ENCODE data around the gene KRTAP10-9. TPM values are rescaled to one million over a fixed set of nuclear protein-coding genes. Genes with fewer than 3 reads are reported as not detected.

The KRTAP10-9 gene
- total RNA-seq, 4 donors from 2014 or later, result not detected

DNA sequence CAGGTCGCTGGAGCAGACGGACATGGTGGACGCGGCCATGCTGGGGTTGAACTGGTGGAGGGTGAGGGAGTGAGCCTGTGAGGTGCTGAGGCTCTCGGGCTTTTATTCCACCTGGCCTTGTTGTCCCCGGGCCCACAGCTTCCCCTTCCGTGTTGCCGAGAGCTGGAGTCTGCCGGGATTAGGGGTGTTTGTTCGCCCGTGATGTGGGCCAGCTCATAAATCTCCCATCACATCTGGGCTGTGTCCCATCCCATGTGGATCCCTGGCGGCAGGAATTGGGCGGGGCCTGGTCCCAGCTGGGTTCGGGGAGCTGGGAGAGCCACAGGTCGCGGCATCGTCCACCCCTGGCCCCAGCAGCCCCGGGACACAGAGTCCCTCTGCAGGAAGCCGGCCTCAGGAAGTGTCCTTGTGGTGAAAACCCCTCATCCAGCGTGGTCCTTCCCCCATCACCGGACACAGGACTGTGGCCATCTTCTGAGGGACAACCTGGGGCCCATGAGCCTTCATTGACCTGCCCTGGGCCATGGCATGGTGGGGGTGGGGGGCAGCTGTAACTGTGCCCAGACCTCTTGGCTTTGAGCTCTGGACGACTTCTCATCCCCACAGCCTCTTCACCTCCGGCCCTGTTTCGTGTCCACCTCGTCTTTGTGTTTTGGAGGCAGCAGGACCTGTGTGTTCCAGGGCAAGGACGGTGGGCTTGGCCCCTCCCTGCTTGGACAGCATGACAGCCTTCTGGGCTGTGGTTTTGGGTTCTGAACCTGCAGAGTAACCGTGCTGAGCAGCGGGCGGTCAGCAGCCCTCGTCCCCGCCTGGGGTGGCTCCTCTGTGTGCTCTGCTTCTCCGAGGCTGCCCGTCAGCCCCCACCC, 34.2 kb upstream of the KRTAP10-9 start, which contains the start of gene KRTAP10-6:
Gene KRTAP10-6 (minus strand): TSS at position 60 of the 866 bp plus-strand sequence. CDS start 21 bp downstream, at position 39.
- H3K27ac ChIP-seq (replicated peaks in 1 of 4), result no peak within 1 kb of the TSS
- no peaks in the 10 kb centered on the region for H3K36me3 ChIP-seq
- H3K4me3 ChIP-seq, result no peak within 1 kb of the TSS
- intact Hi-C loops (cut with DNase I), result no loop called here
- H3K27me3 ChIP-seq, result peaks cover 0 to 46% (median 0%) of the 10 kb centered on the region in 4 donors
- H3K4me1 ChIP-seq, result no peaks in the 10 kb centered on the region
- 69% methylated on average over 24 of the region's 33 CpGs for WGBS
- TF ChIP-seq CTCF (IDR thresholded peaks at IDR 0.05), result no peak
- TF ChIP-seq EP300 (IDR thresholded peaks at IDR 0.05), result no peak
- TF ChIP-seq POLR2AphosphoS5 (IDR thresholded peaks at IDR 0.05), result no peak
- TF ChIP-seq POLR2A (IDR thresholded peaks at IDR 0.05; ENCODE audit: low read depth), result no peak
- no peaks in the 10 kb centered on the region for H3K9me3 ChIP-seq
- DNase-seq (ENCODE audit: extremely low spot score), result peak; percentile 86

DNA sequence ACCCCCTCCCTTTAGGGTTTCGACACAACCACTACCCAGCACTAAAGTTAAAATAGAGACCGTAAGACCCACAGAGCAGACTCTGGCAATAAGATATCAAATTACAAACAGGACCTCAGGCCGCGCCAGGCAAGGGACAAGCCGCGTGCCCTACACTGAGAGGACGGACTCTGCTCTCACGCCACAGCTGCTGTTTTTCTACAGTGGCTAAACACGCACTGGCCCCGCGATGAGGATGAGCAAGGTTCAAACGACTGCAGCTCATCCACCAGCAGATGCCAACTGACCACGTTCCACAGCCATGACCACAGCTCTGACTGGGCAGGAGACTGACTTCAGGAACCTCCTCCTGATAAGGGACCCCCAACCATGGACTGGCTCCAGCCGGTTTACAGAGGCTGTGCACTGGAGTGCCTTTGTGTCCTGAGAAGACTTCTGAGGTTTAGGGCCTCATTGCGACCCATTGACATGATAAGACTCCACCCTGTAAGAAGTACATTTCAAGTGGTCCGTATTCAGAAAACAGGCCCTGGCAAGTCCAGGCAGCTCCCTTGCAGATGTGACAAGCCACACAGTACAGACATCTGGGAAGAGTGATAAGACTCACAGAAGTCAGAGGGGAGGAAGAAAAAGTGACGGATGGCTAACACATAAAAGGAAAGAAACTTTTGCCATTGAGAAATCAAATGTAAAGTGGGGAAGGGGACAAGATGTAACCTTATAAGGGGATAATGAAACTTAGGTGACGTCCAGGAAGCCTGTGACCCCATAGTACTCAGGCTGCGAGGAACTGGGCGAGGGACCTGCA, 33.1 kb upstream of the KRTAP10-9 start:
- H3K4me3 ChIP-seq, result no peak overlapping the region
- TF ChIP-seq EP300 (IDR thresholded peaks at IDR 0.05) (no peak), POLR2A (IDR thresholded peaks at IDR 0.05; ENCODE audit: low read depth) (no peak), CTCF (IDR thresholded peaks at IDR 0.05) (no peak), POLR2AphosphoS5 (IDR thresholded peaks at IDR 0.05) (no peak)
- intact Hi-C loops (cut with DNase I), result no loop called here
- H3K27ac ChIP-seq (replicated peaks in 1 of 4), result no peak overlapping the region
- no peaks in the 10 kb centered on the region for H3K4me1 ChIP-seq
- peak; percentile 87 for DNase-seq (ENCODE audit: extremely low spot score)
- H3K36me3 ChIP-seq, result no peaks in the 10 kb centered on the region
- peaks cover 0 to 50% (median 0%) of the 10 kb centered on the region in 4 donors for H3K27me3 ChIP-seq
- WGBS, result 79% methylated on average over 20 of the region's 20 CpGs
- H3K9me3 ChIP-seq, result peaks cover 0 to 2% (median under 1%) of the 10 kb centered on the region in 4 donors

DNA sequence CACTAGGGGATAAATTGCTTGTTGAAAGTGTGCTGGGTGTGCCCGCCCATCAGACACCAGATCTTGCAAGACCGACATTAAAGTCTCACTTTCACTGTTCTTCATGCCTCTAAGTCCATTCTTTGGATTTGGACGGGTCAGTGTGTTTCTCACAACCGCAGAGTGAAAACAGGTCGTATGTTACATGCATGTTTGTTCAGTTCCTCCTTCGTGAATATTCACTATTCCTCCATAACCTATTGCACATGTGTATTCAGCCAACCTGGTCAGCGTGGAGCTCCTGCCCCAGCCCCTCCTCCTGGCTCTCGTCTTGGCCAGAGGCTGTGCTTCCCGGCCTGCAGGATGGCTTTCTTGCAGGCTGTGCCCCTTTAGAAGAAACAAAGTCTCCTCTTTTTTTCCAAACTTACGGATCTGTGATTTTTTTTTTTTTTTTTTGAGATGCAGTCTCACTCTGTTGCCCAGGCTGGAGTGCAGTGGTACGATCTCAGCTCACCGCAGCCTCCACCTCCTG, 32.4 kb upstream of the KRTAP10-9 start:
- Histone ChIP-seq H3K36me3 (no peaks in the 10 kb centered on the region), H3K27me3 (peaks cover 0 to 49% (median 0%) of the 10 kb centered on the region in 4 donors), H3K27ac (replicated peaks in 1 of 4) (no peak overlapping the region), H3K9me3 (peaks cover 0 to 6% (median 1%) of the 10 kb centered on the region in 4 donors), H3K4me3 (no peak overlapping the region), H3K4me1 (no peaks in the 10 kb centered on the region)
- WGBS, result 90% methylated on average over 12 of the region's 12 CpGs
- TF ChIP-seq EP300 (IDR thresholded peaks at IDR 0.05) (no peak), POLR2AphosphoS5 (IDR thresholded peaks at IDR 0.05) (no peak), CTCF (IDR thresholded peaks at IDR 0.05) (no peak), POLR2A (IDR thresholded peaks at IDR 0.05; ENCODE audit: low read depth) (no peak)
- intact Hi-C loops (cut with DNase I), result no loop called here
- DNase-seq (ENCODE audit: extremely low spot score), result peak; percentile 77

DNA sequence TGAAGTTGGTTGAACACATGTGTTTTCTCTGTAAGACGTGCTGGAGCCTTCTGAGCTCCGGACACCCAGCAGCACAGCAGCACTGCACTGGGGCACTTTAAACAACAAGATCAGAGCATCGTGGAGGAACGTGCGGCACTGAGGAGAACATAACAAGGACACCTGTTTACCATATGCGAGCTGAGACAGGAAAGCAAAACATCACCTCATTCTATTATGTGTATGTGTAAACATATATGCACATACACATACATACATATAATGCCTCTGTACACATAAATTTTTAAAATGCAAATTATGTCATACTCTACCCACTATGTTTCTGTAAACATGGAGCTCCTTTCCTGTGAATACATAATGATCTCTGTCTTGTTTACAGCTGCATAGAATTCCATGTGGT, 31.4 kb upstream of the KRTAP10-9 start:
- 69% methylated on average over 4 of the region's 6 CpGs for WGBS
- TF ChIP-seq POLR2AphosphoS5 (IDR thresholded peaks at IDR 0.05), result no peak

More for the DNA sequence above, 31.4 kb upstream of the KRTAP10-9 start:
- no peak overlapping the region for H3K27ac ChIP-seq (replicated peaks in 1 of 4)
- intact Hi-C loops (cut with DNase I), result no loop called here
- H3K9me3 ChIP-seq, result peaks cover 0 to 6% (median 1%) of the 10 kb centered on the region in 4 donors
- no peaks in the 10 kb centered on the region for H3K36me3 ChIP-seq
- no peak for DNase-seq (ENCODE audit: extremely low spot score)
- no peaks in the 10 kb centered on the region for H3K4me1 ChIP-seq
- H3K27me3 ChIP-seq, result peaks cover 0 to 48% (median 0%) of the 10 kb centered on the region in 4 donors
- no peak overlapping the region for H3K4me3 ChIP-seq
